Right kidney (tissue), 9 donors: ENCODE measurements around the gene SEBOX.

ENCODE experiments used
- DNase-seq: peaks from one replicate; pipeline ENCODE4 v3.0.0-alpha.2; 2016
- long read RNA-seq, 8 donors: transcript quantifications; one replicate each; lab custom pipeline, GENCODE V29; 2026

Gene SEBOX
- long read RNA-seq, donor 1, result 0 reads
- long read RNA-seq, donor 2, result 0 reads
- long read RNA-seq, donor 3, result 0 reads
- long read RNA-seq, donor 4, result 0 reads
- long read RNA-seq, donor 5, result 0 reads
- long read RNA-seq, donor 6, result 0 reads
- long read RNA-seq, donor 7, result 0 reads
- long read RNA-seq, donor 8, result 0 reads

DNA sequence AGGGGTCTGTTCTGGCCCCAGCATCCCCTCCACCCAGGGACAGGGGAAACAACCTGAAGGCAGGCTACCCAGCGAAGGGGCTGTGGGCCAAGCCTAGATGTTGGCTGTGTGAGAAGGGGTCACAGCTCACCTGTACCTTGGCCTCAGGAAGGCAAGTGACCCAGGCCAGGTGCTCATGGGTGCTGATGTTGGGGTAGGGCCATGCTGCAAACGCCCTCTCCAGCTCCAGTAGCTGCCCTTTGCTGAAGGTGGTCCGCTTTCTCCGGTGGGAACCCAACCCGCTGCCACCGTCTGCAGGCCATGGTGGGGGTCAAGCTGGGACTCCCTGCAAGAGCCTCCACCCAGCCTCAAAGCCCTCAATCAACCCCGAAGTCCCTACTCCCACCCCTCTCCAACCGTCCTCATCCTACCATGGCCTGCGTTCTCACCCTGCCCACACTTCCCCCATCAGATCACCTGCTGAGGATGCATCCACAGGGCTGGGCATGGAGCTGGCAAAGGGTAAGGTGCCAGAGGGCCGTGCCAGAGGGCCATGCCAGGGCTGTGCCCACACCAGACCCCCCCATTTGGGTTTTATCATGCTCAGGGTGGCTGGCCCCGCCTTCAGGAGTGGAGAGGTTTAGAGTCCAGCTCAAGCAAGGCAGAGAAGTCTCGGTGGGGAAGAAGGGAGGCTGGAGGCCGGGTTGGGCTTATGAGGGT, at the start of gene SEBOX:
Gene SEBOX, minus strand, starts transcription at position 535 of the 699 bp plus-strand sequence. Its CDS starts 48 bp downstream, at position 487.
- DNase-seq, result no peak

- no peak for DNase-seq
These were observed 48.8 kb upstream of the SEBOX start for GRCh38 chr17:28413804-28414203.

- no peak for DNase-seq
These were observed 47.1 kb upstream of the SEBOX start for GRCh38 chr17:28412099-28412498.

DNA sequence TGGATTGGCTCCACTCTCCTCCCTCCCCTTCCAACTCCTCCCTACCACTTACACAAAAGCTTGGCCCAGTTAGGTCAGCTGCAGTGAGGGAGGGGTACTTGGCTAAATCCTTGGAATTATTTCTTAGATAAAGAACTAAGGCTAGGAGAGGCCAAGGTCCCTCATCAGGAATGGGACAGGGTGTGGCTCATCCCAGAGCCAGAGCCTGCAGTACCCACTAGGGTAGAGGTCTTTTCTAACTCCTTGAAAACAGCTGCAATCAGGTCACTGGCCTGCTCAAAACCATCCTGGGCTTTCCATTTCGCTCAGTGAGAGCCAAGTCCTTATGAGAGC, 42.9 kb upstream of the SEBOX start:
- DNase-seq, result no peak

DNA sequence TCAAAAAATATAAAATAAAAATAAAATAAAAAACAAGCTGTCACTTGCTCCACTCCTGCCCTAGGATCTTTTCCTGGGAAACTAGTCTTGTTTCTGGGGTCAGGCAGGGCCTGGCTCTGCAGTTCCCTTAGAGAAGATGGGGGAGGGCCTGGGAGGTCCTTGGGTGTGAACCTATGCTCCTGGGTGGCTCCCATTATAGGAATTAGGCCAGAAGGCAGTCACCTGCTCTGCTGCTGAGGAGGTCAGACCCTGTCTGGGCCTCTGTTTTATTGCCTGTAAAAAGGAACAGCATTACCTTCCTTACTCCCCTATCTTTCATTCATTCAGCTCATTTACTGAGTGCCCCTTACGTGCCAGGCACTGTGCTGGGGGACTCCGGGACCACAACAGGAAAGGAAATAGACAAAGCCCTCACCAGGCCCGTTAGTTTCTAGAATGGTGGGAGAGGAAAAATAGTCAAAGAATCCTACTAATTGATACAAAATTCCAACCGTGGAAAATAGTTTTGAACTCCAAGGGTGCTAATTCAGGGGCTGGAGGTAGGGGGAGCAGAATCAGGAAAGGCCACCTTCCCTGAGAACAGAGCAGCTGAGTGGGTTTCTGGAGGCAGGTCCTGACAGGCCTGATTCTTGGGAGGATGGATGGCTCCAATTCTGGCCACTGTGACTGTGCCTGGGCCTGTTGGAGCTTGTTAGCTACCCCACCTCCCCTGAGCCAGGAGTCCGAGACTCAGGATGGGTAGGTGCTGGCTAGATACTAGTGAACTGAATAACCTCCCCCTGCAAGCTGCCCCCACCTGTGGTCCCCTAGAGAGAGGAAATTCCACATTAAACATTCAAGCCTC, 42.4 kb upstream of the SEBOX start:
- DNase-seq, result no peak

GRCh38 chr17:28406473-28406814, 41.4 kb upstream of the SEBOX start:
- no peak for DNase-seq

GRCh38 chr17:28405632-28406472, 40.9 kb upstream of the SEBOX start, which contains the start of gene SLC46A1:
Gene SLC46A1 (minus strand): TSS chr17:28406212. CDS start chr17:28406114, 98 bp downstream.
- peak; percentile 82 for DNase-seq

DNA sequence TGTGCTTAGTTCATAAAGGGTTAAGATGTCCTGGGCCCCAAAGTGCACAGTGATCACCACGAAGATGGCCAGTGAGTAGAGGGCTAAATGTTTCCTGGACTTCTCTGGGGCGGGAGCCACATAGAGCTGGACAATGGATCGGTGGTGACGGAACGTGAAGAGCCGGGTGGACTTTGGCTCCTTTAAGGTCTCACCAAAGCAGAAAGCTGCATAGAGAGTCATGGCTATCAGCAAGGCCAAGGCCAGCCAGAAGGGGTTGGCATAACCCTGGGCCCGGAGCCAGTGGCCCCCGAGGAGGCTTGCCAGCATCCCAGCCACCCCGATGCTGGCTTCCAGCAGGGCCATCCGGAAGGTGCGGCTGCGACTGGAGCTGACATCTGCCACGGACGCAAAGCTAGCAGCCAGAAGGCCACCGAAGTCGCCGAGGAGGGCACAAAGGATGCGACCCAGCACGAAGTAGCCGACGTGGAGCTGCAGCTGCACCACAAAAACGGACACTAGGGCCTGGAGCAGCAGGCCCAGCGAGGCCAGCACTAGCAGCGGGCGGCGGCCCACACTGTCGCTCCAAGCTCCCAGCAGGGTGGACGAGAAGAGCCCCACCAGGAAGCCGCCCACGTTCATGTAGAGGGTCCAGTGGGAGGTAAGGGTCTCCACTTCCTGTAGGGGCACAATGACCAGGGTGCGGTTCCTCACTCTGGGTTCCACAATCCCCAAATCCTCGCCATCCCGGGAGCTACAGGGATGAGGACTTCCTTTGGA, 40.0 kb upstream of the SEBOX start:
- DNase-seq, result peak; percentile 53

DNA sequence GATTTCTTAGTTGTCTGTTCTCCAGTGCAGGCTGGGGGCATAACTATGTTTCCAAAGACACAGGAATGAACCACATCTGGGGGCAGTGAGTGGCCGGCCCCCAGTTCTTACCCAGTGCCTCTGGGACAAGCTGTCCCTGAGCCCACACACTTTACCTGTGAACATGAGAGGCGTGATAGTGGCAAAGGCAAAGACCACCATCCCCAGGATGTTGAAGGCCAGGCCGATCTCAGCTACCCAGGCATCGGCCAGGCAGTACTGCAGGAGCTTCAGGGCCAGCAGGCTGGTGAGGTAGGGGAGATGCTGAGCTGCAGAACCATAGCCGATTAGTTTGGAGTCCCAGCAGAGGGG, 39.4 kb upstream of the SEBOX start:
- DNase-seq, result no peak

DNA sequence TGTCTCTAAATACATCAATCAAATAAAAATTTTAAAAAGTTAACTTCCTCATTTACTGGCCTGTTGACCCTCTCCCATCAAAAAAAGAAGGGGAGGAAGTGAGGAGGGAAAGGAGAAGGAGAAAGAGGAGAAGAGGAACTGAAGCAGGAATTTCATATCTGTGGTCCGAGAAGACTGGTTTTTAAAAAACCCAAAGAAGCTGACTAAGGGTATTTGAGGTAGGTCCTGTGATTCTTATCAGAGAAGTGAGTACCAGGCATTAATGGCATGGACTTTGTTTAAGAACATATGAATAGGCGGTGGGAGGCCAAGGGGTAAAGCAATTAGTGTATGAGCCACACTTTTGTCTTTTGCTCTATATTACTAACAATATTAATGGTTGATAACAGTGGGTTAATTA, 39.0 kb upstream of the SEBOX start:
- DNase-seq, result no peak

GRCh38 chr17:28402844-28403243, 37.8 kb upstream of the SEBOX start:
- DNase-seq, result no peak

DNA sequence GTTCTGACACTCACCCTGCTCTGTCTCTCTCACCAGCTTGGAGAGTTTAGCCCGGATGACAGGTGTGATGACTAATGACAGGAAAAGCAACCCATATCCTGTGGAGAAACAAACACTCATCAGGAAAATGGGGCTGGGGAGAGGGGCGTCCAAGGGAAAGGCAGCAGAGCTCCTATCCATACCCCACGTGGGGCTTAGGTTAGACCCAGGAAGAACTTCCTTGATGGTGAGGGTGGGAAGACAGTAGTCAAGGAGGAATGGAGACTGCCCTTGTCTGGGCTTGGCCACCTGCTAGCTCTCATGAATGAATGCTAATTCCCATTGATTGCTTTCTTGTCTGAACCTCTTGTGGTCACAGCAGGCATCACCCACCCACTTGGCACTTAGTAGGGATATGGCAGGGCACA, 37.2 kb upstream of the SEBOX start:
- DNase-seq, result no peak

GRCh38 chr17:28399808-28400207, 34.8 kb upstream of the SEBOX start:
- DNase-seq, result no peak

DNA sequence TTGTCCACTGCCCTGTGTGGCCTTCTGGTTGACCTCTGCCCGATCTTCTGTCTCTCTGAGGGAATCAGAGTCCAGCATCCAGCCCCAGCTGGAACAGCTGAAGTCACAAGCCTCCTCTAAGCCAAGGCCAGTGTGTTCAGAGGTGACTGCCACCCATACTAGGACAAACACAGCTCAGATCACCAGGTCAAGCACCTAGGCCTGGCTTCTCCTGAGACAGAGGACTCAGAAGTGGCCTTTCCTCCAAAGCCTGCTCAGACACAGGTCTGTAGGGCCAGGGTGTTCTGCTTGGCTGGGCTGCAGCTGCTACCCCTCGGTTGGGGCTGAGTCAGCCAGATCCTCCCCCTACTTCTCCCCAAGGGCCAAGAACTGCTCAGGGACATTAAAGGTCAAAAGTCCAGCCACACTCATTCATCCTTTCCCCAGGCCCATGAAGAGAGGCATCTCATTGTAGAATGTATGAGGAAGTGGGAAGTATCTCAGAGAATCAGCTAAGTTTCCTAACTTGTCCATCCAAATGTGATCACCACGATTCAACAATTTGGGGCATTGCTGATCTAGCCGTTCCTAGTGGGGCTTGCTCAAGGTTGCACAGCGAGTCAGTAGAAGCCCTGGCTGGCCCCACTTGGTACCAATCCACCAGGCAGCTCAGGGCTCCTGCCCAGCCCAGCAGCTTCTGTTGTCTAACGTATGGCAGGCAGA, 33.4 kb upstream of the SEBOX start:
- DNase-seq, result no peak

GRCh38 chr17:28397687-28398279, 32.8 kb upstream of the SEBOX start:
- DNase-seq, result no peak

- DNase-seq, result no peak
These were observed 32.3 kb upstream of the SEBOX start for GRCh38 chr17:28397275-28397674.

DNA sequence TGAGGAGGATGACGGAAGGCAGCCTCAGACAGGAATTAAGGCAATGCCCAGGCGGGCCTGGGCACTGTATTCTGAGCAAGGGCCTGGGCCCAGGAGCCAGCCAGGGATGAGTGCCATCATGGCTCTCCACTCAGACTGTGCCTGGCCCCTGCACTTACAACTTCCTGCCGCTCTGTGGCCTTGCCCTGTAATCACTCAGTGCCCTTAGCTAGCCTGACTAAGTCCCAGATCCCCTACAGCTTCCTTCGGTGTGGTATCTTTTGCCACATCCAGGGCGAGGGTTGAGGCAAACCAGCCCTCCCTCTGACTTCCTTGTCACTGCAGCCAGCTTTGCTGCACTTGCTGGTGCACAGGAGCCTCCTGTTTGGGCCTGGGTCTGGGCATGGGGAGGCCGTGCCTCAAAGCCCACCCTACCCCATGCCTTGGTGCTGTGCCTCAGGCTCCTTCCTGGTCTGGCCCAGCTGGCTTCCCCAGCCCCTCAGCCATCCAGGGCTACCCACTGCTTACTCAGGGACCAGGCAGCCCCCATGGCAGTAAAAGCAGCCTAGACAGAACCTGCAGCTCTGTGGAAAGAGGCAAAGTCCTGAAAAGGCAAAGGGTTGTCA, 31.7 kb upstream of the SEBOX start:
- no peak for DNase-seq

- no peak for DNase-seq
These were observed 31.0 kb upstream of the SEBOX start for GRCh38 chr17:28395968-28396367.

GRCh38 chr17:28395426-28395825, 30.4 kb upstream of the SEBOX start:
- DNase-seq, result no peak

DNA sequence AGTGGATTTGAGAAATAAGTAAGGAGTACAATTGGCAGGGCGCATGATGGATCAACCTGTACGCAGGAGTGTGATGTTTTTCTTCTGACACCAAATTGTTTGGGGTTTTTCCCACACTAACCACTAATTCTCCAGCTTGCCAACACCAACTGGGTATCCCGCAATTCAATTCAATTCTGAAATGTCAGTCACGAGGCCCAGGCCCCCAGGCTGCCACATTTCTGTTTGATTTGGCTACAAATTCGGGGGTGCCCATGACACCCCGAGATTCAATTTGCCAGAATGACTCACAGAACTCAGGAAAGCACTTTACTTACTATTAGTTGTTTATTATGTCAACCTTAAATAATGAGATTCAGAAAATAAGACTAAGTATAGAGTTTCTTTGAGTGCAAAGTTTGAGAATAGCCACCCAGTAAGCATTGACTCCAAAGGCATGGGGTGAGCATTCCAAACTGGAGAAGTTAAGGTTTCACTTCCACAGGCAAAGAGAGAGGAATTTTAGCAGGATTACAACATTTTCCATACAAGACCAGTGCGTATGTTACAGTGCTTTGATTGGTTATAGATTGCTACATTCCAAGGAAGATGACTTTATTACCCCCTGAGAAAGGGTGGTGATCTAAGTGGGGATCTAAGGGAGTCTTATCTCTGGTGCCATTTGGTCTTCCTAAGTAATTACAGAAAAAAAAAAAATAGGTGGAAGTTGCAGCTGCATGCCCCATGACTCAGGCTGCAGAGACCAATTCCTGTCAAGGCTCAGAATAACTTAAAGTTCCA, 29.5 kb upstream of the SEBOX start:
- DNase-seq, result no peak
